ENCODE results near the gene KIAA1755. TPM values are rescaled to one million over a fixed set of nuclear protein-coding genes. Genes with fewer than 3 reads are reported as not detected.
A peak's percentile ranks its signal among the peaks of the same experiment; 100 is the strongest.

The KIAA1755 gene
- total RNA-seq, 3 donors from 2014 or later: 2.1 to 5.1 (median 4.3) TPM

- no peaks in the 10 kb centered on the region for H3K36me3 ChIP-seq
- TF ChIP-seq, protein P1, sequence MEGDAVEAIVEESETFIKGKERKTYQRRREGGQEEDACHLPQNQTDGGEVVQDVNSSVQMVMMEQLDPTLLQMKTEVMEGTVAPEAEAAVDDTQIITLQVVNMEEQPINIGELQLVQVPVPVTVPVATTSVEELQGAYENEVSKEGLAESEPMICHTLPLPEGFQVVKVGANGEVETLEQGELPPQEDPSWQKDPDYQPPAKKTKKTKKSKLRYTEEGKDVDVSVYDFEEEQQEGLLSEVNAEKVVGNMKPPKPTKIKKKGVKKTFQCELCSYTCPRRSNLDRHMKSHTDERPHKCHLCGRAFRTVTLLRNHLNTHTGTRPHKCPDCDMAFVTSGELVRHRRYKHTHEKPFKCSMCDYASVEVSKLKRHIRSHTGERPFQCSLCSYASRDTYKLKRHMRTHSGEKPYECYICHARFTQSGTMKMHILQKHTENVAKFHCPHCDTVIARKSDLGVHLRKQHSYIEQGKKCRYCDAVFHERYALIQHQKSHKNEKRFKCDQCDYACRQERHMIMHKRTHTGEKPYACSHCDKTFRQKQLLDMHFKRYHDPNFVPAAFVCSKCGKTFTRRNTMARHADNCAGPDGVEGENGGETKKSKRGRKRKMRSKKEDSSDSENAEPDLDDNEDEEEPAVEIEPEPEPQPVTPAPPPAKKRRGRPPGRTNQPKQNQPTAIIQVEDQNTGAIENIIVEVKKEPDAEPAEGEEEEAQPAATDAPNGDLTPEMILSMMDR (IDR thresholded peaks at IDR 0.05): no peak
- TF ChIP-seq POLR2A (IDR thresholded peaks at IDR 0.05) (no peak), POLR2AphosphoS5 (IDR thresholded peaks at IDR 0.05) (no peak)
- no peak overlapping the region for H3K27ac ChIP-seq
- peaks cover 0 to 4% of the 10 kb centered on the region in 2 donors for H3K4me1 ChIP-seq
- no peak overlapping the region for H3K4me3 ChIP-seq
- intact Hi-C loops (cut with DNase I; ENCODE audit: low total_unique reads): no loop called here
- H3K9me3 ChIP-seq: no peaks in the 10 kb centered on the region
- no peaks in the 10 kb centered on the region for H3K27me3 ChIP-seq
- no peak for DNase-seq (ENCODE audit: low spot score in 2 of 2)
Observed at GRCh38 chr20:38170219-38170825, 90.2 kb downstream of the KIAA1755 start.

DNA sequence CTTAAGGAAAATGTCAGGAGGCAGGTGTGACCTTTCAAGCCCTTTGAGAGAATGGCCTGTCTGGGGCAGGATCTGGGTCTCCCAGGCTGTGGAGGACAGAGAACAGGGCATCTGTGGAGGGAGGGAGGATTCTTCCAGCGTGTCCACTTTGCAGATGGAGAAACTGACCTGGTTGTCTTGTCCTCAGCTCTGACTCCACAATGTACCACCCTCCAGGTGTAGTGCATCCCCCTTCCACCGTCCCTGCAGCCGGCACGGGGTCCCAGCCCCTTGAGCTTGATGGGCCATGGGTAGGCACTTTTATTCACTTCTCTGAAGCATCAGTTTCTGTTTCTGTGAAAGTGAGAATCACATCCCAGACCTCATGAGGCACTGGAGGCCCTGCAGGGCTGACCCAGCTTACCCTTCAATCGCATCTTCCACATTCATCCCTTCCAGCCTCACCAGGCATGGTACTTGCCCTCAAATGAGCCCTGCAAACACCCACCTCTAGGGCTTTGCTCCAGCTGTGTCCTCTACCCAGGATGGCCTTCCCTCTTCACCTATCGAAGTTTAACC is 90.8 kb downstream of the KIAA1755 start:
- no peaks in the 10 kb centered on the region for H3K9me3 ChIP-seq
- TF ChIP-seq, protein P1 (IDR thresholded peaks at IDR 0.05): no peak
- H3K27ac ChIP-seq: no peak overlapping the region
- no peak overlapping the region for H3K4me3 ChIP-seq
- peaks cover 0 to 6% of the 10 kb centered on the region in 2 donors for H3K4me1 ChIP-seq
- intact Hi-C loops (cut with DNase I; ENCODE audit: low total_unique reads): no loop called here
- DNase-seq (ENCODE audit: low spot score in 2 of 2): no peak
- H3K36me3 ChIP-seq: no peaks in the 10 kb centered on the region
- no peaks in the 10 kb centered on the region for H3K27me3 ChIP-seq

GRCh38 chr20:38168791-38169589 is 91.5 kb downstream of the KIAA1755 start:
- no peaks in the 10 kb centered on the region for H3K27me3 ChIP-seq
- H3K4me3 ChIP-seq: no peak overlapping the region
- H3K36me3 ChIP-seq: no peaks in the 10 kb centered on the region
- H3K9me3 ChIP-seq: no peaks in the 10 kb centered on the region
- peaks cover 0 to 6% of the 10 kb centered on the region in 2 donors for H3K4me1 ChIP-seq
- TF ChIP-seq POLR2AphosphoS5 (IDR thresholded peaks at IDR 0.05) (no peak), POLR2A (IDR thresholded peaks at IDR 0.05) (no peak)
- TF ChIP-seq, protein P1 (IDR thresholded peaks at IDR 0.05): no peak
- DNase-seq (ENCODE audit: low spot score in 2 of 2): no peak
- intact Hi-C loops (cut with DNase I; ENCODE audit: low total_unique reads): no loop called here
- H3K27ac ChIP-seq: peak overlapping the region in 1 of 2 donors; percentile 59

- peak in 1 of 2 donors; percentile 39 for DNase-seq (ENCODE audit: low spot score in 2 of 2)
- H3K9me3 ChIP-seq: no peaks in the 10 kb centered on the region
- intact Hi-C loops (cut with DNase I; ENCODE audit: low total_unique reads): no loop called here
- H3K4me3 ChIP-seq: no peak overlapping the region
- H3K36me3 ChIP-seq: no peaks in the 10 kb centered on the region
- H3K4me1 ChIP-seq: peaks cover 0 to 6% of the 10 kb centered on the region in 2 donors
- peak in 1 of 3 donors; percentile 74 for TF ChIP-seq POLR2AphosphoS5 (IDR thresholded peaks at IDR 0.05)
- TF ChIP-seq, protein P1 (IDR thresholded peaks at IDR 0.05): no peak
- no peak for TF ChIP-seq POLR2A (IDR thresholded peaks at IDR 0.05)
- peak overlapping the region in 1 of 2 donors; percentile 59 for H3K27ac ChIP-seq
- H3K27me3 ChIP-seq: no peaks in the 10 kb centered on the region
Observed at GRCh38 chr20:38167851-38168760, 92.4 kb downstream of the KIAA1755 start.

Measured in breast epithelium (tissue), 4 donors.